IMR-90 (cell line): ENCODE measurements around the gene TBC1D22A. TPM values are rescaled to one million over a fixed set of nuclear protein-coding genes. Genes with fewer than 3 reads are reported as not detected.

Source experiments
- ATAC-seq: fragments of 200-7000 bp; cut with Tn5 transposase; 2 replicates; pipeline ENCODE4 v1.9.1; 2020; ENCODE audit warnings: low read depth, mild to moderate bottlenecking, moderate library complexity
- BruUV-seq: library from RNA; stranded (reverse); fragments of 400-500 nt; replicated peaks from 2 replicates; lab custom pipeline; 2021; lab: Mats Ljungman, UMichigan
- CTCF ChIA-PET: fragments of 300-600 bp; formaldehyde crosslinking; extraction: SDS; loops from one replicate; lab custom pipeline; 2021; ENCODE audit warnings: antibody characterized with exemption; lab: Yijun Ruan, JAX
- POLR2A ChIA-PET: fragments of 300-600 bp; sonication (Branson Sonifier 250); formaldehyde crosslinking; loops from one replicate; lab custom pipeline; 2022; ENCODE audit warnings: antibody characterized with exemption; ENCODE audit not compliant: unreplicated experiment; lab: Charles Lee
- DNase-seq: peaks from one replicate; pipeline ENCODE4 v3.0.0; 2013
- H2AFZ ChIP-seq: replicated peaks from 2 replicates; pipeline ENCODE3; 2013; ENCODE audit warnings: low read length, mild to moderate bottlenecking; ENCODE audit not compliant: poor library complexity
- H2AK5ac ChIP-seq: 2 replicates; pipeline ENCODE4 v1.6.1; 2013; ENCODE audit warnings: low read depth, low read length, inconsistent platforms
- H2AK9ac ChIP-seq: replicated peaks from 2 replicates; pipeline ENCODE3; 2013; ENCODE audit warnings: mild to moderate bottlenecking, low read depth, low read length, moderate library complexity; ENCODE audit not compliant: poor library complexity
- H2BK120ac ChIP-seq: 2 replicates; pipeline ENCODE4 v1.6.1; 2013; ENCODE audit warnings: low read depth, low read length, inconsistent platforms
- H2BK15ac ChIP-seq: 3 replicates; pipeline ENCODE4 v1.6.1; 2013; ENCODE audit warnings: low read depth, low read length, inconsistent platforms
- H2BK20ac ChIP-seq: 2 replicates; pipeline ENCODE4 v1.6.1; 2013; ENCODE audit warnings: low read depth, mild to moderate bottlenecking, inconsistent platforms, low read length, moderate library complexity
- H2BK5ac ChIP-seq: 2 replicates; pipeline ENCODE4 v1.6.1; 2013; ENCODE audit warnings: mild to moderate bottlenecking, low read depth, low read length, inconsistent platforms; ENCODE audit not compliant: poor library complexity, severe bottlenecking
- H3K14ac ChIP-seq: replicated peaks from 2 replicates; pipeline ENCODE4 v1.6.1; 2013; ENCODE audit warnings: low read depth, low read length, inconsistent platforms
- H3K18ac ChIP-seq: 2 replicates; pipeline ENCODE4 v1.6.1; 2013; ENCODE audit warnings: low read depth, low read length, control low read depth
- H3K23ac ChIP-seq: 2 replicates; pipeline ENCODE4 v1.6.1; 2013; ENCODE audit warnings: low read depth, low read length, inconsistent platforms
- H3K27ac ChIP-seq: 2 replicates; pipeline ENCODE4 v1.5.1; 2013; ENCODE audit warnings: mild to moderate bottlenecking, control low read depth, low read length; ENCODE audit not compliant: insufficient read depth
- H3K27me3 ChIP-seq: 2 replicates; pipeline ENCODE4 v1.6.1; 2013; ENCODE audit warnings: low read length; ENCODE audit not compliant: control insufficient read depth, insufficient read depth
- H3K36me3 ChIP-seq: 2 replicates; pipeline ENCODE4 v1.6.1; 2013; ENCODE audit warnings: low read length, mixed read lengths; ENCODE audit not compliant: control insufficient read depth, insufficient read depth
- H3K4ac ChIP-seq: 2 replicates; pipeline ENCODE4 v1.6.1; 2013; ENCODE audit warnings: low read depth, low read length, inconsistent platforms
- H3K4me1 ChIP-seq: 2 replicates; pipeline ENCODE4 v1.6.1; 2013; ENCODE audit warnings: low read length, mixed read lengths; ENCODE audit not compliant: control insufficient read depth, insufficient read depth
- H3K4me2 ChIP-seq: 2 replicates; pipeline ENCODE4 v1.6.1; 2013; ENCODE audit warnings: low read depth, mild to moderate bottlenecking, control low read depth, low read length, moderate library complexity
- H3K4me3 ChIP-seq: 2 replicates; pipeline ENCODE4 v1.5.1; 2013; ENCODE audit warnings: low read depth, mild to moderate bottlenecking, control low read depth, low read length, moderate library complexity; ENCODE audit not compliant: insufficient read depth
- H3K56ac ChIP-seq: 2 replicates; pipeline ENCODE4 v1.6.1; 2013; ENCODE audit warnings: low read length, inconsistent platforms; ENCODE audit not compliant: insufficient read depth; ENCODE audit errors: extremely low read depth
- H3K79me1 ChIP-seq, 2 experiments: 2 replicates each; pipeline ENCODE4 v1.6.1; 2013; ENCODE audit warnings: low read length in 2 of 2, inconsistent platforms in 1 of 2, low read depth in 1 of 2
- H3K9ac ChIP-seq: 2 replicates; pipeline ENCODE4 v1.6.1; 2013; ENCODE audit warnings: low read depth, low read length, control low read depth
- H3K9me1 ChIP-seq: 2 replicates; pipeline ENCODE4 v1.6.1; 2013; ENCODE audit warnings: low read length, inconsistent platforms; ENCODE audit not compliant: insufficient read depth
- H3K9me3 ChIP-seq: 2 replicates; pipeline ENCODE4 v1.6.1; 2013; ENCODE audit warnings: low read length; ENCODE audit not compliant: control insufficient read depth, insufficient read depth
- H4K20me1 ChIP-seq: 2 replicates; pipeline ENCODE4 v1.6.1; 2013; ENCODE audit warnings: low read length, inconsistent platforms; ENCODE audit not compliant: insufficient read depth
- H4K5ac ChIP-seq: 2 replicates; pipeline ENCODE4 v1.6.1; 2013; ENCODE audit warnings: mild to moderate bottlenecking, low read depth, low read length, control low read depth
- H4K8ac ChIP-seq, 2 experiments: 2 replicates each; pipeline ENCODE4 v1.6.1; 2013; ENCODE audit warnings: low read depth in 2 of 2, low read length in 2 of 2, control low read depth in 1 of 2, inconsistent platforms in 1 of 2
- H4K91ac ChIP-seq: 2 replicates; pipeline ENCODE4 v1.6.1; 2013; ENCODE audit warnings: low read depth, low read length, inconsistent platforms; ENCODE audit not compliant: insufficient read depth
- BHLHE40 ChIP-seq: fragments of 150-350 bp; IDR thresholded peaks from 2 replicates; pipeline ENCODE4 v1.6.1; 2016; ENCODE audit warnings: mild to moderate bottlenecking, low read depth, low read length
- CEBPB ChIP-seq: IDR thresholded peaks from 2 replicates; pipeline ENCODE4 v1.6.1; 2012; ENCODE audit warnings: low read depth, low read length, improper control_type of control experiment
- MAZ ChIP-seq: IDR thresholded peaks from 2 replicates; pipeline ENCODE4 v1.6.1; 2012; ENCODE audit warnings: low read depth, mild to moderate bottlenecking, low read length, improper control_type of control experiment, moderate library complexity, borderline replicate concordance
- MXI1 ChIP-seq: IDR thresholded peaks from 2 replicates; pipeline ENCODE4 v1.6.1; 2012; ENCODE audit warnings: low read depth, mild to moderate bottlenecking, low read length, moderate library complexity, borderline replicate concordance
- POLR2A ChIP-seq: IDR thresholded peaks from 2 replicates; pipeline ENCODE4 v1.6.1; 2012; ENCODE audit warnings: mild to moderate bottlenecking, low read depth, low read length
- RAD21 ChIP-seq: IDR thresholded peaks from 2 replicates; pipeline ENCODE4 v1.6.1; 2012; ENCODE audit warnings: low read length, improper control_type of control experiment
- RFX5 ChIP-seq: IDR thresholded peaks from 2 replicates; pipeline ENCODE4 v1.8.0; 2012; ENCODE audit warnings: low read depth, mild to moderate bottlenecking, low read length, moderate library complexity
- SMC3 ChIP-seq: fragments of 150-350 bp; IDR thresholded peaks from 2 replicates; pipeline ENCODE4 v1.6.1; 2016; ENCODE audit warnings: low read depth, mild to moderate bottlenecking, antibody characterized with exemption, low read length, moderate library complexity
- USF2 ChIP-seq: fragments of 150-350 bp; IDR thresholded peaks from 2 replicates; pipeline ENCODE4 v1.6.1; 2017; ENCODE audit warnings: mild to moderate bottlenecking, antibody characterized with exemption, low read length, low read depth
- WGBS, 2 experiments: methylation state at CpG; one replicate each; pipeline versions ENCODE4 v1.1.5 to v1.1.7; 2013; ENCODE audit warnings: missing lambda C conversion rate in 2 of 2; ENCODE audit not compliant: insufficient read length in 1 of 2; ENCODE audit errors: extremely low coverage in 2 of 2; 5-methylcytosine and 5-hydroxymethylcytosine counted together
- dilution Hi-C: fragments of 300-500 bp; cut with HindIII; formaldehyde crosslinking; loops from one replicate; pipeline ENCODE4 v1.14.3; 2018; ENCODE audit warnings: low sequenced_read_pairs; ENCODE audit not compliant: unreplicated experiment
- in situ Hi-C: fragments of 300-500 bp; cut with MboI; formaldehyde crosslinking; loops from 3 replicates; pipeline ENCODE4 v1.14.3; 2019; ENCODE audit warnings: low sequenced_read_pairs, inconsistent platforms, mixed read lengths
- intact Hi-C: fragments of 100-400 bp; cut with micrococcal nuclease; formaldehyde crosslinking; loops from 2 replicates; pipeline ENCODE4 v1.10.0; 2022
- polyA plus RNA-seq, 3 experiments: library from polyadenylated mRNA; depleted of rRNA; stranded (reverse); fragments of >200 nt; gene quantifications; 2 replicates each; pipeline ENCODE4 v1.2.3, GENCODE V29; 2012; ENCODE audit warnings: low replicate concordance in 1 of 3
- total RNA-seq: library from RNA; depleted of rRNA; stranded (reverse); fragments of >200 nt; gene quantifications from 2 replicates; pipeline ENCODE4 v1.2.3, GENCODE V29; 2012
- TF ChIP-seq, protein P1 (sequence below): conservative IDR thresholded peaks from 2 replicates; pipeline ENCODE4 v1.5.1; 2012; ENCODE audit warnings: mild to moderate bottlenecking, low read depth, low read length, improper control_type of control experiment
- TF ChIP-seq, protein P2 (sequence below): fragments of 150-350 bp; IDR thresholded peaks from 2 replicates; pipeline ENCODE4 v1.6.1; 2016; ENCODE audit warnings: low read depth, mild to moderate bottlenecking, low read length, moderate library complexity, borderline replicate concordance

Gene TBC1D22A
- total and polyA plus RNA-seq, 2 of the 4 experiments (the other 2 are of a cell fraction): 9.0 to 16.7 TPM

DNA sequence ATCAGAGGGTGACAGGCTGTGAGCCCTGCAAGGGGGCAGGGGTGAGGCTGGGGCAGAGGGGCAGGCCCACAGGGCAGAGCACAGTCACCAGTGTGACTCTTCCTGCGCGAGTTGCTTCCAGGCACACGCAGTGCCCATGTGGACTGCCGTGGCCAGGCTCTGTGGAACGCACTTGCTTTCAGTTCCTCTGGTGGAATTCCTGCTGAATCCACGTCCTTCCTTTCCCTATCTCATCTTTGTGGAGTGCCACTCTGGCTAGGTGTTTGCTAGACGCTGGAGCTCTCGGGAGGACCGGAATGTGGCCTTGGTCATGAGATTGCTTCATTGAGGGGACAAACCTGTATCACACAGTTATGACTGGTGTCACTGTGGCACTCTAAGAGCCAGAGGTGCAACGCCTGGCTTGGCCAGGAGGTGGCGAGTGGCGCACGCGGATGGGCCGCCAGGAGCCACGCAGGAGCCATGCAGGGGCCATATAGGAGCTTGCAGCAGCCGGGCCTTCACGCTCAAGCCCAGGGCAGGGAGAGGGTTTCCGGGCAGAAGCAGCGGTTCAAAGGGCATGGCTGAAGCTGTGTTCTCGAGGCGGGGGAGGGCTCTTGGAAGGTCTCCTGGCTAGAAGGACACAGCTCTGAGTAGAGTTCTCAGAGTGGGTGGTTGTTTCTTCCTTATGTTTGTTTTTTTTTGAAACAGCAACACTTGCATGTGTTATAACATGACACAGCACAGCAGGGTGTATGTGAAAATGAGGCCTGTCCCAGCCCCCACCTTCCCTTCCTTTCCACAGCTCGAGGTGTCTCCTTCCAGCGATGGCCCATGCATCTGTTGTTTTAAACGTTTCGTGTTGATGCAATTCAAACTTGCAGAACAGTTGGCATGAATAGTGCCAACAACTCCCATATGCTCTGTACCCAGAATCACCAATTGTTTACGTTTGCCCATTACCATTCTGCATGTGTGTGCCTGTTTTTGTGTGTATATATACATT, 36.2 kb downstream of the TBC1D22A start:
- WGBS, 2 experiments: 49% methylated on average over 11 of the region's 27 CpGs; no CpG with 5 or more reads in 1 of the 2 experiments
- no peaks in the 10 kb centered on the region for H3K9me3 ChIP-seq
- ChIA-PET CTCF (interaction anchor here (0.5 to 1.0 kb wide), 7 partner anchors 10 to 1694 kb away, joined by 3 to 5 read pairs (median 4); partner anchors contain the start of gene TBC1D22A), POLR2A (interaction anchor here (0.6 kb wide), 1 partner anchor 324 kb away, joined by 3 read pairs; no protein-coding TSS in a partner anchor)
- peaks cover 31% of the 10 kb centered on the region for H3K36me3 ChIP-seq
- in situ Hi-C loops (loop anchor here (5.0 kb wide), 1 partner anchor 1694 kb away; no protein-coding TSS in a partner anchor), dilution Hi-C loops (no loop called here), intact Hi-C loops (loop anchor here (10.0 kb wide), 1 partner anchor 166 kb away; no protein-coding TSS in a partner anchor)
- H2AK5ac ChIP-seq: 0 out of 2 replicates have a peak overlapping the region, but pooled peaks have one; percentile 11
- peaks cover 16% of the 10 kb centered on the region for H4K20me1 ChIP-seq
- no peak overlapping the region for H2BK20ac ChIP-seq
- H3K23ac ChIP-seq: no peak overlapping the region
- H2BK5ac ChIP-seq: no peak overlapping the region
- peak overlapping the region; percentile 46 for H2AFZ ChIP-seq
- H3K9ac ChIP-seq: no peak overlapping the region
- H3K4me1 ChIP-seq: peaks cover 6% of the 10 kb centered on the region; the same call in 1 of the 2 replicates
- no peak overlapping the region for H3K4me3 ChIP-seq
- DNase-seq (peak; percentile 66), ATAC-seq (peak; percentile 98)
- H2BK120ac ChIP-seq: no peak overlapping the region
- peaks cover 12 to 36% of the 10 kb centered on the region in 2 experiments for H3K79me1 ChIP-seq
- 0 out of 2 replicates have a peak, but pooled peaks cover 6% of the 10 kb centered on the region for H3K9me1 ChIP-seq
- H2AK9ac ChIP-seq: peak overlapping the region; percentile 68
- TF ChIP-seq, protein P1, sequence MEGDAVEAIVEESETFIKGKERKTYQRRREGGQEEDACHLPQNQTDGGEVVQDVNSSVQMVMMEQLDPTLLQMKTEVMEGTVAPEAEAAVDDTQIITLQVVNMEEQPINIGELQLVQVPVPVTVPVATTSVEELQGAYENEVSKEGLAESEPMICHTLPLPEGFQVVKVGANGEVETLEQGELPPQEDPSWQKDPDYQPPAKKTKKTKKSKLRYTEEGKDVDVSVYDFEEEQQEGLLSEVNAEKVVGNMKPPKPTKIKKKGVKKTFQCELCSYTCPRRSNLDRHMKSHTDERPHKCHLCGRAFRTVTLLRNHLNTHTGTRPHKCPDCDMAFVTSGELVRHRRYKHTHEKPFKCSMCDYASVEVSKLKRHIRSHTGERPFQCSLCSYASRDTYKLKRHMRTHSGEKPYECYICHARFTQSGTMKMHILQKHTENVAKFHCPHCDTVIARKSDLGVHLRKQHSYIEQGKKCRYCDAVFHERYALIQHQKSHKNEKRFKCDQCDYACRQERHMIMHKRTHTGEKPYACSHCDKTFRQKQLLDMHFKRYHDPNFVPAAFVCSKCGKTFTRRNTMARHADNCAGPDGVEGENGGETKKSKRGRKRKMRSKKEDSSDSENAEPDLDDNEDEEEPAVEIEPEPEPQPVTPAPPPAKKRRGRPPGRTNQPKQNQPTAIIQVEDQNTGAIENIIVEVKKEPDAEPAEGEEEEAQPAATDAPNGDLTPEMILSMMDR: peak; percentile 92
- TF ChIP-seq USF2 (no peak), CEBPB (no peak), SMC3 (peak; percentile 85), BHLHE40 (peak; percentile 9; the same call in 1 of the 2 replicates), RFX5 (no peak), MAZ (peak; percentile 53; the same call in 1 of the 2 replicates), MXI1 (peak; percentile 65; the same call in 1 of the 2 replicates), RAD21 (peak; percentile 98), POLR2A (no peak)
- TF ChIP-seq, protein P2, sequence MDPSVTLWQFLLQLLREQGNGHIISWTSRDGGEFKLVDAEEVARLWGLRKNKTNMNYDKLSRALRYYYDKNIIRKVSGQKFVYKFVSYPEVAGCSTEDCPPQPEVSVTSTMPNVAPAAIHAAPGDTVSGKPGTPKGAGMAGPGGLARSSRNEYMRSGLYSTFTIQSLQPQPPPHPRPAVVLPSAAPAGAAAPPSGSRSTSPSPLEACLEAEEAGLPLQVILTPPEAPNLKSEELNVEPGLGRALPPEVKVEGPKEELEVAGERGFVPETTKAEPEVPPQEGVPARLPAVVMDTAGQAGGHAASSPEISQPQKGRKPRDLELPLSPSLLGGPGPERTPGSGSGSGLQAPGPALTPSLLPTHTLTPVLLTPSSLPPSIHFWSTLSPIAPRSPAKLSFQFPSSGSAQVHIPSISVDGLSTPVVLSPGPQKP: no peak
- H3K18ac ChIP-seq: no peak overlapping the region
- H3K27ac ChIP-seq: no peak overlapping the region
- no peak overlapping the region for H3K4ac ChIP-seq
- no peak overlapping the region for H2BK15ac ChIP-seq
- no peak overlapping the region; the same call in 1 of the 2 replicates for H3K4me2 ChIP-seq
- peak overlapping the region in 1 of 2 experiments; percentile 27; a peak in 1 of 4 replicates for H4K8ac ChIP-seq
- no peak overlapping the region; the same call in 1 of the 2 replicates for H3K14ac ChIP-seq
- H4K5ac ChIP-seq: no peak overlapping the region
- H3K27me3 ChIP-seq: no peaks in the 10 kb centered on the region
- no TSS peak for BruUV-seq
- no peak overlapping the region for H3K56ac ChIP-seq
- no peak overlapping the region for H4K91ac ChIP-seq
